Measurements from ENCODE around the gene PCP4L1.

- TF ChIP-seq CTCF (IDR thresholded peaks at IDR 0.05): no peak
- TF ChIP-seq ZFX (IDR thresholded peaks at IDR 0.05; ENCODE audit: borderline replicate concordance): no peak
Measured at GRCh38 chr1:161235957-161236775, 22.4 kb upstream of the PCP4L1 start.
